K562 (cell line): ENCODE measurements around the gene ATP6V0A1. TPM values are rescaled to one million over a fixed set of nuclear protein-coding genes. Genes with fewer than 3 reads are reported as not detected.
A peak's percentile ranks its signal among the peaks of the same experiment; 100 is the strongest.

Source experiments
- ETS1 ChIP-seq: conservative IDR thresholded peaks from 2 replicates; pipeline ENCODE4 v1.6.1; 2011; ENCODE audit warnings: low read depth, mild to moderate bottlenecking, low read length; ENCODE audit not compliant: control insufficient read depth
- HNRNPK ChIP-seq: fragments of 200-400 bp; formaldehyde crosslinking; IDR thresholded peaks from one replicate; pipeline ENCODE4 v1.6.1; 2018; ENCODE audit warnings: mild to moderate bottlenecking, low read depth, low read length; ENCODE audit not compliant: poor library complexity, severe bottlenecking
- ID3 ChIP-seq, 2 experiments: fragments of 250-450 bp in 1 of 2; fragments of 450-650 bp in 1 of 2; sonication (Bioruptor Pico) in 1 of 2; IDR thresholded peaks; 2 replicates each; pipeline versions ENCODE4 v1.6.1 to v1.8.0; 2016 to 2021; ENCODE audit warnings: mild to moderate bottlenecking in 2 of 2, moderate library complexity in 2 of 2, missing compliant biosample characterization in 1 of 2, missing genetic modification characterization in 1 of 2
- IRF1 ChIP-seq: sonication (generic); formaldehyde crosslinking; IDR thresholded peaks from 2 replicates; pipeline ENCODE4 v1.8.0; 2022; ENCODE audit warnings: missing genetic modification reagents, mild to moderate bottlenecking, borderline replicate concordance
- LCOR ChIP-seq: sonication (generic); formaldehyde crosslinking; IDR thresholded peaks from 2 replicates; pipeline ENCODE4 v1.8.0; 2022; ENCODE audit warnings: mild to moderate bottlenecking, missing genetic modification reagents
- RBM15 ChIP-seq: fragments of 200-400 bp; formaldehyde crosslinking; IDR thresholded peaks from 2 replicates; pipeline ENCODE4 v1.6.1; 2018; ENCODE audit warnings: mild to moderate bottlenecking, low read length, moderate library complexity; ENCODE audit not compliant: insufficient read depth
- RBM34 ChIP-seq: fragments of 200-400 bp; formaldehyde crosslinking; IDR thresholded peaks from 2 replicates; pipeline ENCODE4 v1.6.1; 2018; ENCODE audit warnings: low read length, borderline replicate concordance; ENCODE audit not compliant: insufficient read depth
- ZBTB7A ChIP-seq: IDR thresholded peaks from 2 replicates; pipeline ENCODE4 v1.6.1; 2011; ENCODE audit warnings: low read depth, mild to moderate bottlenecking, low read length, moderate library complexity, borderline replicate concordance; ENCODE audit not compliant: control insufficient read depth
- polyA plus RNA-seq, 8 experiments: library from polyadenylated mRNA; depleted of rRNA in 4 of 8; stranded (reverse) in 5 of 8; unstranded in 3 of 8; fragments of >200 nt; fragmentation: Nextera tagmentation in 2 of 8; fragmentation: Illumina TruSeq in 1 of 8; extraction: Ambion mirVana in 2 of 8; extraction: Trizol in 1 of 8; gene quantifications; 2 replicates each; pipeline versions ENCODE4 v1.2.1 to v1.2.3, GENCODE V29; 2011 to 2014; ENCODE audit warnings: inconsistent platforms in 1 of 8, missing spikeins in 1 of 8
- total RNA-seq, 7 experiments: library from RNA; depleted of rRNA in 6 of 7; stranded (reverse); fragments of >200 nt in 6 of 7; fragmentation: Illumina TruSeq in 2 of 7; extraction: Trizol in 2 of 7; gene quantifications; 2 replicates each; pipeline versions ENCODE4 v1.2.1 to v1.2.3, GENCODE V29; 2011 to 2021; ENCODE audit warnings: low replicate concordance in 1 of 7
- TF ChIP-seq, protein P1 (sequence below): fragments of 450-650 bp; IDR thresholded peaks from 2 replicates; pipeline ENCODE4 v1.6.1; 2016; ENCODE audit warnings: mild to moderate bottlenecking, moderate library complexity

The ATP6V0A1 gene
- total and polyA plus RNA-seq, 9 of the 15 experiments (the other 6 are each of a cell fraction or from before 2014, with no cell fraction given) = 11.8 to 158 (median 75.5) TPM

DNA sequence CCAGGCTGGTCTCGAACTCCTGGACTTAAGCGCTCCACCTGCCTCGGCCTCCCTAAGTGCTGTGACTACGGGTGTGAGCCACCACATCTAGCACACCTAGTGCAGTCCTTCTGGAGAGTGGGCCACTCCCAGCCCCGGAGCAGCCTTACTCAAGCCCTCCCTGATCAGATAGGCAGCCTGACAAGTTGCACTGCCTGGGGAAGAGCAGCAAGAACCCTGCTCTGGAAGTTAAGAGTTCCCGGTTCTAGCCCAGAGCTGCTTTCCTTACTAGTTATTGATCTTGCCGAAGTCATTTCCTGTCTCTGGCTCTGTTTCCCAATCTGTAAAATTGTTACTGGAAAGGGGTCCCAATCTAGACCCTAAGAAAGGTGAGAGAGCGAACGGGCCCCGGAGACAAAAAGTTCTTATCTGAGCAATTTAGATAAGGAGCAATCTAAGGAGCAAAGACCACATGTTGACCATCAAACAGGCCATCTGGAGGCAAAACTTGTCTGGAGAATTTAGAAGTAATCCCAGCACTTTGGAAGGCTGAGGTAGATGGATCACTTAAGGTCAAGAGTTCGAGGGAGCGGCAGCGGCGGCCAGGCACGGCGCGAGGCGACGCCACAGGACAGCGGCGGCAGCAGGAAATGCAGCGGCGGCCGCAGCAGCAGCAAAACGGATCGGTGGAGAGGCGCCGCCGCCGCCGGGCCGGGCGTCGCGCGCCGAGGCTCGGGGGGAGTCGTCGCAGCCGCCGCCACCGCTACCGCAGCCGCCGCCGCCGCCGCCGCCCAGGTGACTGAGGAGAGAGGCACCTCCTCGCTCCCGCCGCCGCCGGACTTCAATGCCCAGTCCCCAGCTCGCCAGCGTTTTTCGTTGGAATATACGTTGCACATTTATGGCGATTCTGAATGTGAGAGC is 73.0 kb downstream of the ATP6V0A1 start (continued):
- TF ChIP-seq, protein P1, sequence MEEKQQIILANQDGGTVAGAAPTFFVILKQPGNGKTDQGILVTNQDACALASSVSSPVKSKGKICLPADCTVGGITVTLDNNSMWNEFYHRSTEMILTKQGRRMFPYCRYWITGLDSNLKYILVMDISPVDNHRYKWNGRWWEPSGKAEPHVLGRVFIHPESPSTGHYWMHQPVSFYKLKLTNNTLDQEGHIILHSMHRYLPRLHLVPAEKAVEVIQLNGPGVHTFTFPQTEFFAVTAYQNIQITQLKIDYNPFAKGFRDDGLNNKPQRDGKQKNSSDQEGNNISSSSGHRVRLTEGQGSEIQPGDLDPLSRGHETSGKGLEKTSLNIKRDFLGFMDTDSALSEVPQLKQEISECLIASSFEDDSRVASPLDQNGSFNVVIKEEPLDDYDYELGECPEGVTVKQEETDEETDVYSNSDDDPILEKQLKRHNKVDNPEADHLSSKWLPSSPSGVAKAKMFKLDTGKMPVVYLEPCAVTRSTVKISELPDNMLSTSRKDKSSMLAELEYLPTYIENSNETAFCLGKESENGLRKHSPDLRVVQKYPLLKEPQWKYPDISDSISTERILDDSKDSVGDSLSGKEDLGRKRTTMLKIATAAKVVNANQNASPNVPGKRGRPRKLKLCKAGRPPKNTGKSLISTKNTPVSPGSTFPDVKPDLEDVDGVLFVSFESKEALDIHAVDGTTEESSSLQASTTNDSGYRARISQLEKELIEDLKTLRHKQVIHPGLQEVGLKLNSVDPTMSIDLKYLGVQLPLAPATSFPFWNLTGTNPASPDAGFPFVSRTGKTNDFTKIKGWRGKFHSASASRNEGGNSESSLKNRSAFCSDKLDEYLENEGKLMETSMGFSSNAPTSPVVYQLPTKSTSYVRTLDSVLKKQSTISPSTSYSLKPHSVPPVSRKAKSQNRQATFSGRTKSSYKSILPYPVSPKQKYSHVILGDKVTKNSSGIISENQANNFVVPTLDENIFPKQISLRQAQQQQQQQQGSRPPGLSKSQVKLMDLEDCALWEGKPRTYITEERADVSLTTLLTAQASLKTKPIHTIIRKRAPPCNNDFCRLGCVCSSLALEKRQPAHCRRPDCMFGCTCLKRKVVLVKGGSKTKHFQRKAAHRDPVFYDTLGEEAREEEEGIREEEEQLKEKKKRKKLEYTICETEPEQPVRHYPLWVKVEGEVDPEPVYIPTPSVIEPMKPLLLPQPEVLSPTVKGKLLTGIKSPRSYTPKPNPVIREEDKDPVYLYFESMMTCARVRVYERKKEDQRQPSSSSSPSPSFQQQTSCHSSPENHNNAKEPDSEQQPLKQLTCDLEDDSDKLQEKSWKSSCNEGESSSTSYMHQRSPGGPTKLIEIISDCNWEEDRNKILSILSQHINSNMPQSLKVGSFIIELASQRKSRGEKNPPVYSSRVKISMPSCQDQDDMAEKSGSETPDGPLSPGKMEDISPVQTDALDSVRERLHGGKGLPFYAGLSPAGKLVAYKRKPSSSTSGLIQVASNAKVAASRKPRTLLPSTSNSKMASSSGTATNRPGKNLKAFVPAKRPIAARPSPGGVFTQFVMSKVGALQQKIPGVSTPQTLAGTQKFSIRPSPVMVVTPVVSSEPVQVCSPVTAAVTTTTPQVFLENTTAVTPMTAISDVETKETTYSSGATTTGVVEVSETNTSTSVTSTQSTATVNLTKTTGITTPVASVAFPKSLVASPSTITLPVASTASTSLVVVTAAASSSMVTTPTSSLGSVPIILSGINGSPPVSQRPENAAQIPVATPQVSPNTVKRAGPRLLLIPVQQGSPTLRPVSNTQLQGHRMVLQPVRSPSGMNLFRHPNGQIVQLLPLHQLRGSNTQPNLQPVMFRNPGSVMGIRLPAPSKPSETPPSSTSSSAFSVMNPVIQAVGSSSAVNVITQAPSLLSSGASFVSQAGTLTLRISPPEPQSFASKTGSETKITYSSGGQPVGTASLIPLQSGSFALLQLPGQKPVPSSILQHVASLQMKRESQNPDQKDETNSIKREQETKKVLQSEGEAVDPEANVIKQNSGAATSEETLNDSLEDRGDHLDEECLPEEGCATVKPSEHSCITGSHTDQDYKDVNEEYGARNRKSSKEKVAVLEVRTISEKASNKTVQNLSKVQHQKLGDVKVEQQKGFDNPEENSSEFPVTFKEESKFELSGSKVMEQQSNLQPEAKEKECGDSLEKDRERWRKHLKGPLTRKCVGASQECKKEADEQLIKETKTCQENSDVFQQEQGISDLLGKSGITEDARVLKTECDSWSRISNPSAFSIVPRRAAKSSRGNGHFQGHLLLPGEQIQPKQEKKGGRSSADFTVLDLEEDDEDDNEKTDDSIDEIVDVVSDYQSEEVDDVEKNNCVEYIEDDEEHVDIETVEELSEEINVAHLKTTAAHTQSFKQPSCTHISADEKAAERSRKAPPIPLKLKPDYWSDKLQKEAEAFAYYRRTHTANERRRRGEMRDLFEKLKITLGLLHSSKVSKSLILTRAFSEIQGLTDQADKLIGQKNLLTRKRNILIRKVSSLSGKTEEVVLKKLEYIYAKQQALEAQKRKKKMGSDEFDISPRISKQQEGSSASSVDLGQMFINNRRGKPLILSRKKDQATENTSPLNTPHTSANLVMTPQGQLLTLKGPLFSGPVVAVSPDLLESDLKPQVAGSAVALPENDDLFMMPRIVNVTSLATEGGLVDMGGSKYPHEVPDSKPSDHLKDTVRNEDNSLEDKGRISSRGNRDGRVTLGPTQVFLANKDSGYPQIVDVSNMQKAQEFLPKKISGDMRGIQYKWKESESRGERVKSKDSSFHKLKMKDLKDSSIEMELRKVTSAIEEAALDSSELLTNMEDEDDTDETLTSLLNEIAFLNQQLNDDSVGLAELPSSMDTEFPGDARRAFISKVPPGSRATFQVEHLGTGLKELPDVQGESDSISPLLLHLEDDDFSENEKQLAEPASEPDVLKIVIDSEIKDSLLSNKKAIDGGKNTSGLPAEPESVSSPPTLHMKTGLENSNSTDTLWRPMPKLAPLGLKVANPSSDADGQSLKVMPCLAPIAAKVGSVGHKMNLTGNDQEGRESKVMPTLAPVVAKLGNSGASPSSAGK = peak; percentile 48; the same call in 1 of the 2 replicates
- no peak for TF ChIP-seq HNRNPK
- TF ChIP-seq LCOR (CRISPR knock-in tag) = no peak
- TF ChIP-seq ZBTB7A = peak; percentile 38; the same call in 1 of the 2 replicates
- TF ChIP-seq ID3 (CRISPR knock-in tag; IDR thresholded peaks at IDR 0.05) = no peak
- TF ChIP-seq ID3 (tag; IDR thresholded peaks at IDR 0.05) = 0 out of 2 replicates have a peak, but pooled peaks have one; percentile 37
- no peak for TF ChIP-seq ETS1
- TF ChIP-seq RBM15 = no peak
- no peak for TF ChIP-seq RBM34
- no peak for TF ChIP-seq IRF1 (CRISPR knock-in tag)
